Medulla oblongata (tissue), 1 donor: ENCODE measurements around the gene NCOR2.
A peak's percentile ranks its signal among the peaks of the same experiment; 100 is the strongest.

Source experiments
- DNase-seq: peaks from one replicate; pipeline ENCODE4 v3.0.0-alpha.2; 2015; ENCODE audit errors: extremely low spot score

Gene NCOR2

GRCh38 chr12:124576061-124576650 lies 8.7 kb upstream of the NCOR2 start:
- DNase-seq, result no peak

GRCh38 chr12:124573839-124574786 lies 6.7 kb upstream of the NCOR2 start:
- no peak for DNase-seq

- DNase-seq, result no peak
Observed at GRCh38 chr12:124571556-124571955, 4.1 kb upstream of the NCOR2 start.

GRCh38 chr12:124570810-124571209 lies 3.4 kb upstream of the NCOR2 start:
- no peak for DNase-seq

- DNase-seq, result no peak
Observed at GRCh38 chr12:124569375-124570148, 2.1 kb upstream of the NCOR2 start.

- peak; percentile 85 for DNase-seq
Observed at GRCh38 chr12:124568431-124569374, 1.3 kb upstream of the NCOR2 start.

- DNase-seq, result peak; percentile 93
Observed at GRCh38 chr12:124567673-124568373, 411 bp upstream of the NCOR2 start.

- DNase-seq, result peak; percentile 93
Observed at GRCh38 chr12:124566161-124566996, 1.0 kb downstream of the NCOR2 start.

- no peak for DNase-seq
Observed at GRCh38 chr12:124565656-124566160, 1.7 kb downstream of the NCOR2 start.

- peak; percentile 55 for DNase-seq
Observed at GRCh38 chr12:124564971-124565491, 2.4 kb downstream of the NCOR2 start.

GRCh38 chr12:124564232-124564958 lies 3.0 kb downstream of the NCOR2 start:
- DNase-seq, result peak; percentile 43

- DNase-seq, result no peak
Observed at GRCh38 chr12:124563809-124564208, 3.6 kb downstream of the NCOR2 start.

- no peak for DNase-seq
Observed at GRCh38 chr12:124563401-124563800, 4.0 kb downstream of the NCOR2 start.

- DNase-seq, result no peak
Observed at GRCh38 chr12:124562796-124563181, 4.6 kb downstream of the NCOR2 start.

- DNase-seq, result no peak
Observed at GRCh38 chr12:124562018-124562795, 5.2 kb downstream of the NCOR2 start.

GRCh38 chr12:124561231-124561630 lies 6.2 kb downstream of the NCOR2 start:
- peak; percentile 54 for DNase-seq

GRCh38 chr12:124560146-124560890 lies 7.1 kb downstream of the NCOR2 start:
- DNase-seq, result no peak
